ENCODE results near the gene ZXDC. TPM values are rescaled to one million over a fixed set of nuclear protein-coding genes. Genes with fewer than 3 reads are reported as not detected.

The ZXDC gene
- total and polyA plus RNA-seq, 2 donors from 2014 or later, result 11.4 to 44.8 TPM

DNA sequence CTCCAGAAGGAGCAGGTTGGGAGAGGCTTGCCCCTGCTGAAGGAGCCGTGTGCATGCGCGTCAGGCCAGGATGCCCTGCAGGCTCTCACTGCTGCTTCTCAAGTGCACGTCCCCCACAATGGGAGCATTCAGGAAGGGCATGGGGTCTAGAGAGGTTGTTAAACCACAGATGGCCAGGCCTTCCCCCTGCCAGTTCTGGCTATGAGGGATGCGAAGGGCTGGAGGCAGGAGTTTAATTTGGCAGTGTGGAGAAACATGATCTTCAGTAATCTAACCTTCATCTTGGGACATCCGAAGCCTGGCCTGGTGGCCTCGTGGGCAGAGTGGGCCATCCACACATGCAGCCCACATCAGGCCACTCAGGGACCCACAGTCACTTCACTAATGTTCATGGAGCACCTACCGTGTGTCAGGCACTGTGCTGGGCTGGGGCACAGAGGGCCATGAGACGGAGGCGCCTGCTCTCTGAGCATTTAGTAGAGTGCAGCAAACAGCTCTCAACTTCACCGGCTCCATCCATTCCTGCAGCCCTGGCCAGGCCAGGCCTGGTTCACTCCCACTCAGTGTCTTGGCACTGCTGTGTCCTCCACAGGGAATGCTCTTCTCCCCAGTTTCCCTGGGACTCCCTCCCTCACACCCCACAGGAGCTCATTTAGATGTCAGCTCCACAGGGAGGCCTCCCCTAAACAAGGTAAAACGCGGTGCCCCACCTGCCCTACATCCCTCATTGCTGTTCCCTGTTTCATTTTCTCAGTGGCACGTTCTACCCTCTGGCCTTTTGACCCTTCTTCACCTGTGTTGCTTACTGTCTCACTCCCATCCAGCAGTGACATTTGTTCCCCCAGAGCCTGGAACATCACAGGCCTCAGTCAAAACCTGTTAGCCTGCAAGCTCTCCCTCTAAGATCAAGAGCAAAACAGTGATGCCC is 77.0 kb downstream of the ZXDC start:
- no peak overlapping the region for H3K27ac ChIP-seq (ENCODE audit: low read depth in 2 of 2, low read length in 2 of 2)
- TF ChIP-seq, protein P1, sequence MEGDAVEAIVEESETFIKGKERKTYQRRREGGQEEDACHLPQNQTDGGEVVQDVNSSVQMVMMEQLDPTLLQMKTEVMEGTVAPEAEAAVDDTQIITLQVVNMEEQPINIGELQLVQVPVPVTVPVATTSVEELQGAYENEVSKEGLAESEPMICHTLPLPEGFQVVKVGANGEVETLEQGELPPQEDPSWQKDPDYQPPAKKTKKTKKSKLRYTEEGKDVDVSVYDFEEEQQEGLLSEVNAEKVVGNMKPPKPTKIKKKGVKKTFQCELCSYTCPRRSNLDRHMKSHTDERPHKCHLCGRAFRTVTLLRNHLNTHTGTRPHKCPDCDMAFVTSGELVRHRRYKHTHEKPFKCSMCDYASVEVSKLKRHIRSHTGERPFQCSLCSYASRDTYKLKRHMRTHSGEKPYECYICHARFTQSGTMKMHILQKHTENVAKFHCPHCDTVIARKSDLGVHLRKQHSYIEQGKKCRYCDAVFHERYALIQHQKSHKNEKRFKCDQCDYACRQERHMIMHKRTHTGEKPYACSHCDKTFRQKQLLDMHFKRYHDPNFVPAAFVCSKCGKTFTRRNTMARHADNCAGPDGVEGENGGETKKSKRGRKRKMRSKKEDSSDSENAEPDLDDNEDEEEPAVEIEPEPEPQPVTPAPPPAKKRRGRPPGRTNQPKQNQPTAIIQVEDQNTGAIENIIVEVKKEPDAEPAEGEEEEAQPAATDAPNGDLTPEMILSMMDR (IDR thresholded peaks at IDR 0.05; ENCODE audit: borderline replicate concordance, extremely low read depth, insufficient read depth), result no peak
- no peak overlapping the region for H3K4me3 ChIP-seq (ENCODE audit: low read length in 3 of 3)
- H3K27me3 ChIP-seq (ENCODE audit: control insufficient read depth, insufficient read depth, low read length), result no peaks in the 10 kb centered on the region
- FAIRE-seq (no peak), DNase-seq (no peak)
- no peaks in the 10 kb centered on the region for H3K4me1 ChIP-seq (ENCODE audit: control insufficient read depth in 2 of 3, insufficient read depth in 2 of 3, low read depth in 1 of 3, low read length in 3 of 3)
- H3K9me3 ChIP-seq (ENCODE audit: control insufficient read depth in 2 of 3, insufficient read depth in 1 of 3, low read length in 3 of 3), result no peaks in the 10 kb centered on the region
- intact Hi-C loops (cut with DNase I), result loop anchor here (10.0 kb wide), 1 partner anchor 144 kb away; no protein-coding TSS in a partner anchor
- H3K36me3 ChIP-seq (ENCODE audit: control insufficient read depth in 2 of 3, insufficient read depth in 3 of 3, low read length in 3 of 3), result no peaks in the 10 kb centered on the region
- no peak overlapping the region for H3K9ac ChIP-seq (ENCODE audit: low read length in 3 of 3)

DNA sequence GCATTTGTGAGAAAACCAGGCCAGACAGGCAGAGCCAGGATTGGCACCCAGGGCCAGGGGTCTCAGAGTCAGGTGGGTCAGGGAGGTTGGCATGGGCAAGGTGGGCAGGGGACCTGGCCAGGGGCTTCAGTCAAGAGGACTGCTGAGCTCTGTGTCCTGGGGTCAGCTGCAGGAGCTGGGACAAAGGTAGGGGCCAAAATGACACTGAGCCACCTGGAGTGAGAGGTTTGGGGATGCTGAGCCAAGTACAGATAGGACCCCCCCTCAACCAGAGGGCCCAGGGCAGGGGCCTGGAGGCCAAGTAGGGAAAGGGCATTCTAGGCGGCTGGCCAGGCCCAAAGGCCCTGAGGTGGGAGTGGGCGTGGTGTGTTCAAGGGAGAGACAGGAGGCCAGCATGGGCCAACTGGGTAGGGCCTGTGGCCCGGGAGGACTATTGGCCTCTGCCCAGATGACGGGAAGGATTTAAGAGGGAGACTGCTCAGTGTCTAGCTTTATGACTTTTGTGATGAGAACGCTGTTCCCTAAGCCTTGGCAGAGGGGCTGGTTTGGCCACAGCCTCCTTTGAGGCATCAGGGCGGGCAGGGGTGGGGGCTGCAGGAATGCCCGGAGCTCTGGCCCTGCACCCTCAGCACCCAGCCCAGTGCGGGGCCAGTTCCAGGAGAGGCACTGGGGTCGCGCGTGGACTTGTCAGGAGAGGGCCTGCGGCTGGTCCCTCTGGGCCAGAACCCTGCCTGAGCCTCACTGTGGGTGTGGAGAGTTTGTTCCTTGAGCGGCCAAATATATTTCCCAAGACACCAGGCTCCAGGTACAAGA is 77.9 kb downstream of the ZXDC start:
- H3K4me1 ChIP-seq (ENCODE audit: control insufficient read depth in 2 of 3, insufficient read depth in 2 of 3, low read depth in 1 of 3, low read length in 3 of 3), result no peaks in the 10 kb centered on the region
- H3K4me3 ChIP-seq (ENCODE audit: low read length in 3 of 3), result no peak overlapping the region
- no peaks in the 10 kb centered on the region for H3K36me3 ChIP-seq (ENCODE audit: control insufficient read depth in 2 of 3, insufficient read depth in 3 of 3, low read length in 3 of 3)
- DNase-seq (peak in 1 of 5 donors; percentile 68), FAIRE-seq (no peak)
- H3K27me3 ChIP-seq (ENCODE audit: control insufficient read depth, insufficient read depth, low read length), result no peaks in the 10 kb centered on the region
- H3K9ac ChIP-seq (ENCODE audit: low read length in 3 of 3), result no peak overlapping the region
- TF ChIP-seq, protein P1 (IDR thresholded peaks at IDR 0.05; ENCODE audit: borderline replicate concordance, extremely low read depth, insufficient read depth), result no peak
- no peaks in the 10 kb centered on the region for H3K9me3 ChIP-seq (ENCODE audit: control insufficient read depth in 2 of 3, insufficient read depth in 1 of 3, low read length in 3 of 3)
- intact Hi-C loops (cut with DNase I), result loop anchor here (10.0 kb wide), 1 partner anchor 143 kb away; no protein-coding TSS in a partner anchor
- no peak overlapping the region for H3K27ac ChIP-seq (ENCODE audit: low read depth in 2 of 2, low read length in 2 of 2)

DNA sequence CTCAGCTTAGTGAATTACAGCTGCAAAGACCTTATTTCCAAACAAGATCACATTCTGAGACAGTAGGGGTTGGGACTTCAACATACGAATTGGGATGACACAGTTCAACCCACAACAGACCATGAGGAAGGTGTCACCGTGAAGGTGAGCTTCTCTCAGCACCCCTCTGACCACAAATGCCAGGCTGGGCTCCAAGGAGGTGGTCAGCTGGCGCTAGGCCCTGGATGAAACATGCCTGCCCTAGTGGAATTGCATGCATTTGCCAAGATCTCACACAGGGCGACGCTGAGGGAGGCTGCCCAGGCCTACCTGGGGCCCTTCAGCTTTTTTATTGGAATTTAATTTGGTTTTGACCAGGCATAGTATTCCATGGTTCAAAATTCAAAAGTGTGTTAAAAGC is 79.2 kb downstream of the ZXDC start:
- no peaks in the 10 kb centered on the region for H3K36me3 ChIP-seq (ENCODE audit: control insufficient read depth in 2 of 3, insufficient read depth in 3 of 3, low read length in 3 of 3)
- no peak overlapping the region for H3K9ac ChIP-seq (ENCODE audit: low read length in 3 of 3)
- TF ChIP-seq, protein P1 (IDR thresholded peaks at IDR 0.05; ENCODE audit: borderline replicate concordance, extremely low read depth, insufficient read depth), result no peak
- intact Hi-C loops (cut with DNase I), result loop anchor here (10.0 kb wide), 1 partner anchor 142 kb away; no protein-coding TSS in a partner anchor
- FAIRE-seq (no peak), DNase-seq (peak in 1 of 5 donors; percentile 40)
- no peaks in the 10 kb centered on the region for H3K27me3 ChIP-seq (ENCODE audit: control insufficient read depth, insufficient read depth, low read length)
- H3K27ac ChIP-seq (ENCODE audit: low read depth in 2 of 2, low read length in 2 of 2), result no peak overlapping the region
- no peaks in the 10 kb centered on the region for H3K9me3 ChIP-seq (ENCODE audit: control insufficient read depth in 2 of 3, insufficient read depth in 1 of 3, low read length in 3 of 3)
- H3K4me1 ChIP-seq (ENCODE audit: control insufficient read depth in 2 of 3, insufficient read depth in 2 of 3, low read depth in 1 of 3, low read length in 3 of 3), result no peaks in the 10 kb centered on the region
- H3K4me3 ChIP-seq (ENCODE audit: low read length in 3 of 3), result no peak overlapping the region
